Adrenal gland (tissue), 5 donors: ENCODE measurements around the gene MARCHF9.

Source experiments
- POLR2A ChIP-seq, 2 donors: fragments of 450-650 bp; IDR thresholded peaks; one replicate each; pipeline ENCODE4 v1.6.1; 2017; ENCODE audit warnings: antibody characterized with exemption in 2 of 2, mild to moderate bottlenecking in 2 of 2, moderate library complexity in 1 of 2
- TF ChIP-seq, protein P1 (sequence below), 6 experiments: fragments of 450-650 bp in 4 of 6; fragments of 200-600 bp in 2 of 6; sonication (generic) in 1 of 6; IDR thresholded peaks; 1 replicate in 5 of 6; 2 replicates in 1 of 6; pipeline versions ENCODE4 v1.5.1 to v1.8.0; 2016 to 2021; ENCODE audit warnings: antibody characterized with exemption in 6 of 6, mild to moderate bottlenecking in 2 of 6, moderate library complexity in 1 of 6
- donor health status: DM: no; HTN: no; CAD: no.

DNA sequence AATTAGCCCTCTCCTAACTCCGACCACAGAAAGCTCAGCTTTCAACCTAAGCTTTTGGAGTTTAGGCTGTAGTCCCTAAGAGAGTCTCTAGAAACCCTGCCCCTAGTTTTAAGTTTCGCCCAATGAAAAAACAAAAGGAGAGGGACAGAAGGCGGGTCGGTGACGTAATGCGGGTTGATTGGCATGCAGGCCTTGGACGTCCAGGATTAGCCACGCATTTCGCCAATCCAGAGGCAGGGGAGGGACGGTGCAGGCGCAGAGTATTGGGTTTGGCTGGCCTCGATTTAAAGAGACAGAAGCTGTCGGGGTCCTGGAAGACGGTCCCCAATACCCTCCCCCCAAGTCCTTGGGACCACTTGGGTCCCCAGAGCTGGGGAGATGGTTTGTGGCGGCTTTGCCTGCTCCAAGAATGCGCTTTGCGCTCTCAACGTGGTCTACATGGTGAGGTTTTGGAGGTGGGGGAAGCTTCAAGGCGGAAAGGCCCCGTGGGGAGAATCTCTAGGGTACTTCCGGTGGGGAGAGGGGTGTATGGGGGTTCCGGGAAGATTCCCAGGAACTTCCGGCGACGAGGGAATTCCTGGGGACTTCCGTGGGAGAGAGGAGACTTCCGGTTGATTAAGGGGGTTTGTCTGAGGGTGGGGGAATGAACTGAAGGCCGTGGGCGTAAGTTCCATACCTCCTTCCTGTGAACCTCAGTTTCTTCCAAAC lies 10.0 kb upstream of the MARCHF9 start, which contains the start of gene TSPAN31:
- TF ChIP-seq, protein P1, sequence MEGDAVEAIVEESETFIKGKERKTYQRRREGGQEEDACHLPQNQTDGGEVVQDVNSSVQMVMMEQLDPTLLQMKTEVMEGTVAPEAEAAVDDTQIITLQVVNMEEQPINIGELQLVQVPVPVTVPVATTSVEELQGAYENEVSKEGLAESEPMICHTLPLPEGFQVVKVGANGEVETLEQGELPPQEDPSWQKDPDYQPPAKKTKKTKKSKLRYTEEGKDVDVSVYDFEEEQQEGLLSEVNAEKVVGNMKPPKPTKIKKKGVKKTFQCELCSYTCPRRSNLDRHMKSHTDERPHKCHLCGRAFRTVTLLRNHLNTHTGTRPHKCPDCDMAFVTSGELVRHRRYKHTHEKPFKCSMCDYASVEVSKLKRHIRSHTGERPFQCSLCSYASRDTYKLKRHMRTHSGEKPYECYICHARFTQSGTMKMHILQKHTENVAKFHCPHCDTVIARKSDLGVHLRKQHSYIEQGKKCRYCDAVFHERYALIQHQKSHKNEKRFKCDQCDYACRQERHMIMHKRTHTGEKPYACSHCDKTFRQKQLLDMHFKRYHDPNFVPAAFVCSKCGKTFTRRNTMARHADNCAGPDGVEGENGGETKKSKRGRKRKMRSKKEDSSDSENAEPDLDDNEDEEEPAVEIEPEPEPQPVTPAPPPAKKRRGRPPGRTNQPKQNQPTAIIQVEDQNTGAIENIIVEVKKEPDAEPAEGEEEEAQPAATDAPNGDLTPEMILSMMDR (IDR thresholded peaks at IDR 0.05): peak in 1 of 6 experiments; percentile 7
- peak; percentile 69 to 90 for TF ChIP-seq POLR2A (IDR thresholded peaks at IDR 0.05)
